ENCODE data around the gene NLRP4.
"Not testable (repeated sequence)": the region's sequence is repeated elsewhere in the genome, so short reads cannot be mapped to it uniquely, and the experiment has no call there.

Gene NLRP4

DNA sequence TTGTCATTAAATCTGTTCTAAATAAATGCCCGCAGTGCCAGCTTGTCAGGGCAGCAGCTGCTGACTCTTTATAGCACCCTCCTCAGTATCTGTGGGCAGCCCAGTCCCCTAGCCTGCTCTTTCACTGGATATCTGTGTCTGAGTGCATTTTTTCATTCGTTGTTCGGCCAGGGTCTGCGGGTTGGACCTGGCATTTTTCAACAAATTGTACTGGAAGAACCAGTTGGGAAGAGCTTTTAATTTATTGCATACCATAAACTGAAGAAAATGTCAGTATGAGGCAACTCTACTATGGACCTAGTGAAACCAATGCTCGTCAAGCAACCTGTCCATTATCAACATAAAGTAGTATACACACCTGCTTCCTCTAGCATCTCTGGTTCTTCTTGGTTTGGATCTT is 87.2 kb downstream of the NLRP4 start:
- no peak for DNase-seq (ENCODE audit: extremely low spot score)
- POLR2A ChIA-PET: no interaction called here
- TF ChIP-seq, protein P1, sequence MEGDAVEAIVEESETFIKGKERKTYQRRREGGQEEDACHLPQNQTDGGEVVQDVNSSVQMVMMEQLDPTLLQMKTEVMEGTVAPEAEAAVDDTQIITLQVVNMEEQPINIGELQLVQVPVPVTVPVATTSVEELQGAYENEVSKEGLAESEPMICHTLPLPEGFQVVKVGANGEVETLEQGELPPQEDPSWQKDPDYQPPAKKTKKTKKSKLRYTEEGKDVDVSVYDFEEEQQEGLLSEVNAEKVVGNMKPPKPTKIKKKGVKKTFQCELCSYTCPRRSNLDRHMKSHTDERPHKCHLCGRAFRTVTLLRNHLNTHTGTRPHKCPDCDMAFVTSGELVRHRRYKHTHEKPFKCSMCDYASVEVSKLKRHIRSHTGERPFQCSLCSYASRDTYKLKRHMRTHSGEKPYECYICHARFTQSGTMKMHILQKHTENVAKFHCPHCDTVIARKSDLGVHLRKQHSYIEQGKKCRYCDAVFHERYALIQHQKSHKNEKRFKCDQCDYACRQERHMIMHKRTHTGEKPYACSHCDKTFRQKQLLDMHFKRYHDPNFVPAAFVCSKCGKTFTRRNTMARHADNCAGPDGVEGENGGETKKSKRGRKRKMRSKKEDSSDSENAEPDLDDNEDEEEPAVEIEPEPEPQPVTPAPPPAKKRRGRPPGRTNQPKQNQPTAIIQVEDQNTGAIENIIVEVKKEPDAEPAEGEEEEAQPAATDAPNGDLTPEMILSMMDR (IDR thresholded peaks at IDR 0.05; ENCODE audit: control extremely low read depth, extremely low read depth, low read depth, missing control alignments): no peak
- CTCF ChIA-PET: no interaction called here

DNA sequence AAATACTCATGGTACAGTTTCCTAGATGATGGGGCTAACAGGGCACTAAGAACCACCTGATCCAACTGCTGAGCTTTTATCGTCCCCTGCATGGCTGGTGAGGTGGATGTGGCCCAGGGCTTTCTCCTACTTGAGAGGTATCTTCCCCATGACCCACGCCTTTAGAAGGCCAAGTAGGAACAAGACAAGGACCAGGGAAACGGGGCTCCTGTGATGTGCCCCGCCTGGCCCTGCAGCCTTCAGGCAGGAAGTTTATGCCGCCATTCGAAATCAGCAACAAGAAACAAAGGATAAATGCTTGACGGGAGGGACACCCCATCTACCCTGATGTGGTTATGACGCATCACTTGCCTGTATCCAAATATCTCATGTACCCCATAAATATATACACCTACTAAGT is 91.7 kb downstream of the NLRP4 start:
- no peak for DNase-seq (ENCODE audit: extremely low spot score)
- CTCF ChIA-PET: no interaction called here
- TF ChIP-seq, protein P1 (IDR thresholded peaks at IDR 0.05; ENCODE audit: control extremely low read depth, extremely low read depth, low read depth, missing control alignments): no peak
- POLR2A ChIA-PET: no interaction called here

DNA sequence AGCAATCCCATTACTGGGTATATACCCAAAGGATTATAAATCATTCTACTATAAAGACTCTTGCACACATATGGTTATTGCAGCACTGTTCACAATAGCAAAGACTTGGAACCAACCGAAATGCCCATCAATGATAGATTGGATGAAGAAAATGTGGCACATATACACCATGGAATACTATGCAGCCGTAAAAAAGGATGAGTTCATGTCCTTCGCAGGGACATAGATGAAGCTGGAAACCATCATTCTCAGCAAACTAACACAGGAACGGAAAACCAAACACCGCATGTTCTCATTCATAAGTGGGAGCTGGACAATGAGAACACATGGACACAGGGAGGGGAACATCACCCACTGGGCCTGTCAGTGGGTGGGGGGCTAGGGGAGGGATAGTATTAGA is 92.9 kb downstream of the NLRP4 start:
- DNase-seq (ENCODE audit: extremely low spot score); POLR2A ChIA-PET; CTCF ChIA-PET: not testable (repeated sequence)

DNA sequence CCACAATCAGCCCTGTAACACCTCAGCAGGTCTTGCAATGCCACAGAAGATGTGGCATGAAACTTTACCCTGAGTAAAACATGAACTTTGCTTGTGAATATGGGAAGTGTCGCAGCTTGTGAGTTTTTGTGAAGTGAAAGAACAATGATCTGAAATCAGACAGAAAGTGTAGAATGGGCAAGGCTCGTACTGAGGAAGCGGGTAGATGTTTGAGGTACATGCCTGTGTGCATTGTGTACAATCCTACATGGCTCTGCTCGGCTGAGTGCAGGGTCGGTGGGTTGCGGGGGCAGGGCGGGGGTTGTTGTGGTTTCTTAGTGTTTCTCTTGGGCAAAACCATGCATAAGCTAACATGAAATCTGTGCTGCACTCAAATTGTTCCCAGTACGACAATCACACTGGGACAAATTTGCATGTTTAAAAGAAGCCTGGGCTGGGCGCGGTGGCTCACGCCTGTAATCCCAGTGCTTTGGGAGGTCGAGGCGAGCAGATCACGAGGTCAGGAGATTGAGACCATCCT is 94.7 kb downstream of the NLRP4 start:
- CTCF ChIA-PET: no interaction called here
- POLR2A ChIA-PET: no interaction called here
- no peak for DNase-seq (ENCODE audit: extremely low spot score)
- TF ChIP-seq, protein P1 (IDR thresholded peaks at IDR 0.05; ENCODE audit: control extremely low read depth, extremely low read depth, low read depth, missing control alignments): no peak

Measured in GM10248 (cell line).